Epithelial cell of proximal tubule (primary cell): ENCODE data around the gene SELENON. TPM values are rescaled to one million over a fixed set of nuclear protein-coding genes. Genes with fewer than 3 reads are reported as not detected.
A peak's percentile ranks its signal among the peaks of the same experiment; 100 is the strongest.

ENCODE experiments used
- DNase-seq: peaks from one replicate; pipeline ENCODE4 v3.0.0-alpha.2; 2011; ENCODE audit warnings: low read depth
- H3K4me3 ChIP-seq: 2 replicates; pipeline ENCODE4 v1.5.1; 2011; ENCODE audit warnings: low read depth, mild to moderate bottlenecking, low read length
- total RNA-seq: library from RNA; depleted of rRNA; stranded (reverse); fragments of >200 nt; gene quantifications from 2 replicates; pipeline ENCODE4 v1.2.3, GENCODE V29; 2015
- TF ChIP-seq, protein P1 (sequence below): conservative IDR thresholded peaks from 2 replicates; pipeline ENCODE4 v1.5.1; 2012; ENCODE audit warnings: low read depth, mild to moderate bottlenecking, low read length

Gene SELENON
- total RNA-seq, 1 donor from 2014 or later: 35.1 TPM

DNA sequence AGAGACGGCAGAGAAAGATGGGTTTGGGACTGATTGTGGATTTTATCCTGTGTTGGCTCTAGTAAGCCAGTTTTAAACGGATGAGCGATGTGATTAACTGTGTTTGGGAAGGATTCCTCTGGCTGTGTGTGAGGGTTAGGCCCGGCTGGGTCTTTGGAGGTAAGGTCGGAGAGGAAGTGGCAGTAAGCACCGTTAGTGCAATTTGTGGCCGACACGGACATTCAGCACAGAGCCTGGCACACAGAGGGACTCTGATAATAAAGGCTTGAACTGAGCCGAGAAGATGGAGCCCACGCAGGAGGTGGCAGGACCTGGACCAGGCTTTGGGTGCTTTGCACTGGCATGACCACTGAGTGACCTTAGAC, 21.1 kb downstream of the SELENON start:
- peak overlapping the region; percentile 94 for H3K4me3 ChIP-seq
- DNase-seq: no peak
- TF ChIP-seq, protein P1, sequence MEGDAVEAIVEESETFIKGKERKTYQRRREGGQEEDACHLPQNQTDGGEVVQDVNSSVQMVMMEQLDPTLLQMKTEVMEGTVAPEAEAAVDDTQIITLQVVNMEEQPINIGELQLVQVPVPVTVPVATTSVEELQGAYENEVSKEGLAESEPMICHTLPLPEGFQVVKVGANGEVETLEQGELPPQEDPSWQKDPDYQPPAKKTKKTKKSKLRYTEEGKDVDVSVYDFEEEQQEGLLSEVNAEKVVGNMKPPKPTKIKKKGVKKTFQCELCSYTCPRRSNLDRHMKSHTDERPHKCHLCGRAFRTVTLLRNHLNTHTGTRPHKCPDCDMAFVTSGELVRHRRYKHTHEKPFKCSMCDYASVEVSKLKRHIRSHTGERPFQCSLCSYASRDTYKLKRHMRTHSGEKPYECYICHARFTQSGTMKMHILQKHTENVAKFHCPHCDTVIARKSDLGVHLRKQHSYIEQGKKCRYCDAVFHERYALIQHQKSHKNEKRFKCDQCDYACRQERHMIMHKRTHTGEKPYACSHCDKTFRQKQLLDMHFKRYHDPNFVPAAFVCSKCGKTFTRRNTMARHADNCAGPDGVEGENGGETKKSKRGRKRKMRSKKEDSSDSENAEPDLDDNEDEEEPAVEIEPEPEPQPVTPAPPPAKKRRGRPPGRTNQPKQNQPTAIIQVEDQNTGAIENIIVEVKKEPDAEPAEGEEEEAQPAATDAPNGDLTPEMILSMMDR: no peak

DNA sequence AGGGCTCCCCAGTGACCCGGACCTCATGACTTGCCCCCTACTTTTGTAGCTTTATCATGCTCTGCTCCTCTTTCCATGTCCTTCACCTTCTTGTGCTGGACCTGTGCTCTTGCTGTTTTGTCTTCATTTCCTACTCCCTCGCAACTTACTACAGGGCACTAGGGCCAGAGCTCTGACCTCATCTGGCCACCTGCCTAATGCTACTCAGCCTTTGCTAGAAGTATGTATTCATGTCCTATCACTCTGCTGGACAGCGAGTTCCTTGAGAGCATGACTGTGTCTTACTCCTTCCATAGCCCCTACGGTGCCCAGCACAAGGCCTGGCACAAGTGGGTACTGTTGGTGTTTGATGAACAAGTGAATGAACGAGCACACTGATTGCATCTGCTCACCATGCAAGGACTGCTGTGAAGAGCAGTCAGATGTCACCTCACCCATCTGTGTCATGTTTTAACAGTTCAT, 21.7 kb downstream of the SELENON start:
- DNase-seq: no peak
- peak overlapping the region; percentile 94 for H3K4me3 ChIP-seq
- TF ChIP-seq, protein P1: no peak

DNA sequence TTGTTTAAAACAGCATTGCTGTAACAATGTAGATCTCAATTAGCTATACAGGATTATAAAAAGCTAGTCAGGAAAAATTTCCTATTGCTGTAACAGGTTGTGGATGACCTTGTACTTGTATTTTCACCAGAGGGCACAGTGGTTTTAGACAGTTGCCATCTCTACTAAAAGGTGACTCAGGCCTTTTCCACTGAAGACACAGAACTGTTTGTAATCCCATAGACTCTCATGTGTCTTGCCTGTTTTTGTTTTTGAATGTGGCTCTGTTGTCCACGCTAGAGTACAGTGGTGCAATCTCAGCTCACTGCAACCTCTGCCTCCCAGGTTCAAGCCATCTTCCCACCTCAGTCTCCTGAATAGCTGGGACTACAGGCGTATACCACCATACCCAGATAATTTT, 25.6 kb downstream of the SELENON start:
- no peak for DNase-seq
- TF ChIP-seq, protein P1: no peak
- H3K4me3 ChIP-seq: no peak overlapping the region

DNA sequence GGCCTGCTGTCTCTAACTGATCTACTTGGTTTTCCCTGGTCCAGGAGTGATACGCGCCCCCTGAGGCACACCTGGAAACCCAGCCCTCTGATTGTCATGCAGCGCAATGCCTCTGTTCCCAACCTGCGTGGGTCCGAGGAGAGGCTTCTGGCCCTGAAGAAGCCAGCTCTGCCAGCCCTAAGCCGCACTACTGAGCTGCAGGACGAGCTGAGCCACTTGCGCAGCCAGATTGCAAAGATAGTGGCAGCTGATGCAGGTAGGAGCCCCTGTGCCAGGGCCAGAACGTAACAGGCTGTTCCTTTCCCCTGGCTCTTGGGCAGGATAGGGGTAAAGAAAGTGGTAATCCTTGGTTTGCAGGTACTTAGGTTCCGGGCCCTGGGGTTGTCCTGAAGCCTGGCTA, 26.6 kb downstream of the SELENON start:
- H3K4me3 ChIP-seq: no peak overlapping the region
- TF ChIP-seq, protein P1: no peak
- DNase-seq: no peak

DNA sequence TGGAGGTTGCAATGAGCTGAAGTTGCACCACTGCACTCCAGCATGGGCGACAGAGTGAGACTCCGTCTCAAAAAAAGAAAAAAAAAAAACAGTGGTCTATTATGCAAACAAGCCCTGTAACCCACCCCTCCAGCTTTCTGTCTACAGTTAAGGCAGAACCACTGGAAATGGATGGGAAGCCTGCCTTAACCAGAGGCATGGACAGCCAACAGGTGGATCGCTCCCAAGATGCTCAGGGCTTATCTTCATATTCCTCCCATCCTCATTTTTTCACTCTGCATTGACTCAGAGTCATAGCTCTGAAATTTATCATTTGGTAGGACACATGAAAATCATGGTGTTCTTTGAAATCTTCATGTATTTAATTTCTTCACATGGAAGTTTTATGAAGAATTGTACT, 28.5 kb downstream of the SELENON start:
- no peak overlapping the region for H3K4me3 ChIP-seq
- TF ChIP-seq, protein P1: no peak
- DNase-seq: no peak

DNA sequence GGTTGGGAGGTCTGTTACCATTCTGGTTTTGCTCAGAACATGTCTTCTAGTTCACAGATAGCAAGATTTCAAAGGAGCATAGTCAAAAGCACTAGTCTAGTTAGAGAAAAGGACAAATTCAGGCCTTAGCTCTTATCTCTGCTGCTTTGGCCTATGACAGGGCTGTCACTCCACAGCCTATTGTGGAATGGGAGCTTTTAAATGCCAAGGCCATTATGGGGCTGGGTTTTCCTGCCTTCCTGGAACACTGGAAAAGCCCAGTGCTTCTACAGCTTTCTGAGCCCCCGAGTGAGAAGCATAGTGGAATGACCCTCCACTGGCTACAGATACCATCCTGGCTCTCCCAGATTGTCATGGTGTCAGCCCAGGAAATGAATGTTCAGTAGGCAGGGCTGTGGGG, 29.1 kb downstream of the SELENON start:
- no peak overlapping the region for H3K4me3 ChIP-seq
- TF ChIP-seq, protein P1: no peak
- DNase-seq: no peak

DNA sequence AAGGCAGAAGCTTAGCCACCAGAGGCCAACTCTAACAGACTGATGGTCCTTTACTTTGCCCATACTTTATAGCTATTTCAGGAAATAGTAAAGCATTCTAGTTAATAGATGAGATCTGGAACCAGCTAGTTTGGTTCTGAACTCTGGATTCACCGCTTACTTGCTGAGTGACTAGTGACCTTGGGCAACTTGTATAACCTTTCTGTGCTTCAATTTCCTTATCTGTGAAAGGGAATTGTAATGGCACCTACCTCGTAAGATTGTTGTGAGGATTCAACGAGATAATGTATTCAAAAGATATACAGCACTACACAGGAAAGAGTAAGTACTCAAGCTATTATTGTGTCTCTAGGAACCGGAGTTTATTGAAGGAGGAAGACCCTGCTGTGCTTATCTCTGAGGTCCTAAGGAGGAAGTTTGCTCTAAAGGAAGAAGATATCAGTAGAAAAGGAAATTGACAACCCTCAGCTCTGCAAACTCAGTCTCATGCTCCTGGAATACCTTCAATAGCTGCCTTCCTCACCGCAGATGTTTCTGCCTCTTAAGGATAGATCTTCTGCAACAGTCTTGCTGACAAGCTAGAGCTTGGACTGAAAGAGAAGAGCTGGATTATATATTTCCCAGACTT, 31.7 kb downstream of the SELENON start:
- no peak for DNase-seq
- TF ChIP-seq, protein P1: no peak
- no peak overlapping the region for H3K4me3 ChIP-seq
